Measurements from ENCODE around the gene VEPH1.

DNA sequence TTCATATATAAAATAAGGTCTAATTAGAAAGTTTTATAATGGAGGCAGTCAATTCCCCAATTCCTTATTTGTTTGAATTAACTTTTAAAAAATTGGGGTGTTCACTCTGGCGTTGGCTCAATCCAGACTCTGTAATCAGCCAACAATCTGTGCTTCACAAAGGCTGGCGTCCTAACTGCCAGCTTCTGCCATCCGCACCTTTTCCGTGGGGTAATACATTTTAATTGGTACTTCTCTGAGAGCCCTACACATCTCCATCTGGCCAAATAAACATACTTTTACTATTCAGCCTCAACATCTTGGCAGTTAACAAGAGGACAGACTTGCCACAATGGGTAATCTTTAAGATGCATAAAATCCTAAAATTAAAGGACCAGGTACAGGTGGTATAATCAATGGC is 218.1 kb downstream of the VEPH1 start:
- TF ChIP-seq, protein P1, sequence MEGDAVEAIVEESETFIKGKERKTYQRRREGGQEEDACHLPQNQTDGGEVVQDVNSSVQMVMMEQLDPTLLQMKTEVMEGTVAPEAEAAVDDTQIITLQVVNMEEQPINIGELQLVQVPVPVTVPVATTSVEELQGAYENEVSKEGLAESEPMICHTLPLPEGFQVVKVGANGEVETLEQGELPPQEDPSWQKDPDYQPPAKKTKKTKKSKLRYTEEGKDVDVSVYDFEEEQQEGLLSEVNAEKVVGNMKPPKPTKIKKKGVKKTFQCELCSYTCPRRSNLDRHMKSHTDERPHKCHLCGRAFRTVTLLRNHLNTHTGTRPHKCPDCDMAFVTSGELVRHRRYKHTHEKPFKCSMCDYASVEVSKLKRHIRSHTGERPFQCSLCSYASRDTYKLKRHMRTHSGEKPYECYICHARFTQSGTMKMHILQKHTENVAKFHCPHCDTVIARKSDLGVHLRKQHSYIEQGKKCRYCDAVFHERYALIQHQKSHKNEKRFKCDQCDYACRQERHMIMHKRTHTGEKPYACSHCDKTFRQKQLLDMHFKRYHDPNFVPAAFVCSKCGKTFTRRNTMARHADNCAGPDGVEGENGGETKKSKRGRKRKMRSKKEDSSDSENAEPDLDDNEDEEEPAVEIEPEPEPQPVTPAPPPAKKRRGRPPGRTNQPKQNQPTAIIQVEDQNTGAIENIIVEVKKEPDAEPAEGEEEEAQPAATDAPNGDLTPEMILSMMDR (IDR thresholded peaks at IDR 0.05 in 4 of 5, conservative IDR thresholded peaks at IDR 0.05 in 1 of 5): no peak
- TF ChIP-seq POLR2A (IDR thresholded peaks at IDR 0.05): no peak

Measured in gastrocnemius medialis (tissue), 4 donors.